Astrocyte of the cerebellum (primary cell): ENCODE measurements around the gene CAMTA1.

ENCODE experiments used
- DNase-seq: peaks from one replicate; pipeline ENCODE4 v3.0.0-alpha.2; 2011; ENCODE audit warnings: low read depth
- H3K4me3 ChIP-seq: 2 replicates; pipeline ENCODE4 v1.5.1; 2011; ENCODE audit warnings: mild to moderate bottlenecking, low read depth, low read length, moderate library complexity
- CTCF ChIP-seq: IDR thresholded peaks from 2 replicates; pipeline ENCODE4 v1.5.1; 2012; ENCODE audit warnings: low read length, low read depth, moderate library complexity, mild to moderate bottlenecking; ENCODE audit errors: missing control alignments
- in situ Hi-C: cut with HindIII; loops from 2 replicates; pipeline ENCODE4 v1.10.0; 2017; ENCODE audit warnings: low sequenced_read_pairs

The CAMTA1 gene

DNA sequence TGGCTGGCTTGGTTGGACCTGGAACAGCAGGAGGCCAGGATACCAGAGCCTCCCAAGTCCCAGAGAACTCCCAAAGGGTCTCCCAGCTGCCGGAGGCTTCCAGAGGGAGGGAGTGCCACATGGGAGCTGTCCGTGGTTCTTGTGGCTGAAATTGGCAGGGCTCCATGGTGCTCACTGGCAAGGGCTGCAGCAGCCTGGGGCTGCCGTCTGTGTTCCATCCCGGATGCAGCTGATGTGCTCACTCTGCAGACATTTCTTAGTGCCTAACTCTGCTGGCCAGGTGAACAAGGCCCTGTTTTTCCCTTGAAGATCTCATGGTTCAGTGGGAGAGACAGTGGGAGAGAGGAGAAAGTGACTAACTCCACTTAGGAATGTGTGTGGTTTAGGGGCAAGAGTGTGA lies 261.1 kb downstream of the CAMTA1 start:
- no peak for TF ChIP-seq CTCF
- peak; percentile 66 for DNase-seq
- in situ Hi-C loops, result no loop called here
- no peak overlapping the region for H3K4me3 ChIP-seq

DNA sequence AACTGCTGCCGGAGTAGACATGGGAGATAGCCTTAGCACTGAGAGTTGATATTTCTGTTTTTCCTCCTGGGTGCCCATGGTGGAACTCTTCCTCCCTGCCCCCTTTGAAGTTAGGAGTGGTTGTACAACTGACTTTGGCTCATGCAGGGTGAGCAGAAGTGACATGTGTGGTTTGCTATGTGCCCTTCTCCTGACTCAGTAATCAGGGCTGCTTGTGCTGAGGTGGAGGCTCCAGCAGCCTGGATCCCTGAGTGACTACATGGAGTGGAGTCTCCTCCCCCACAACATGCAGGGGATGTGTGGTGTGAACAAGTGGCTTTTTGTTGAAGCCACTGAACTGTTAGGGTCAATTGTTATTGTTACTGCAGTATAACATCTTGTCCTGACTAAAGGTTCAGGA lies 261.6 kb downstream of the CAMTA1 start:
- no peak for TF ChIP-seq CTCF
- DNase-seq, result no peak
- in situ Hi-C loops, result no loop called here
- H3K4me3 ChIP-seq, result no peak overlapping the region

DNA sequence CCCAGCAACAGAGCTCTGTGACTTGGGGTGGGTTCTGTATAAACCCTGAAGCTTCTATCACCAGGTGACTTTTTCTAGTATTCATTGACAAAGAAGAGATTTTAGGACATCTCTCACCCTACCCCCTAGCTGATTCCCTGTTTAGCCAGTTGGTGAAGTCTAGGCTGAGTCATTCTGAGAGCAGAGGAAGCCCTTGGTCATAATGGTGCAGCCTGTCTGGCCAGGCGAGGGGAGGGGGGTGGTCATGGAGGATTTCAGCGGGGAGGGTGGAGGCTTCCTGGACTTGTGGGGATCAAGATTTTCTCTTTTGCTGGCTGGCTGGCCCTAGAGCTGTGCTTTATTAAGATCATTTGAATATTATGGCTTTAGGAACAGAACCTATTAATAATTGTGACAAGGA lies 262.6 kb downstream of the CAMTA1 start:
- no peak for DNase-seq
- in situ Hi-C loops, result no loop called here
- H3K4me3 ChIP-seq, result no peak overlapping the region
- TF ChIP-seq CTCF, result no peak

GRCh38 chr1:7048395-7048794 lies 263.1 kb downstream of the CAMTA1 start:
- DNase-seq, result no peak
- H3K4me3 ChIP-seq, result no peak overlapping the region
- in situ Hi-C loops, result no loop called here
- TF ChIP-seq CTCF, result no peak

- DNase-seq, result no peak
- in situ Hi-C loops, result no loop called here
- H3K4me3 ChIP-seq, result no peak overlapping the region
- no peak for TF ChIP-seq CTCF
Observed at GRCh38 chr1:7049913-7050625, 264.8 kb downstream of the CAMTA1 start.

DNA sequence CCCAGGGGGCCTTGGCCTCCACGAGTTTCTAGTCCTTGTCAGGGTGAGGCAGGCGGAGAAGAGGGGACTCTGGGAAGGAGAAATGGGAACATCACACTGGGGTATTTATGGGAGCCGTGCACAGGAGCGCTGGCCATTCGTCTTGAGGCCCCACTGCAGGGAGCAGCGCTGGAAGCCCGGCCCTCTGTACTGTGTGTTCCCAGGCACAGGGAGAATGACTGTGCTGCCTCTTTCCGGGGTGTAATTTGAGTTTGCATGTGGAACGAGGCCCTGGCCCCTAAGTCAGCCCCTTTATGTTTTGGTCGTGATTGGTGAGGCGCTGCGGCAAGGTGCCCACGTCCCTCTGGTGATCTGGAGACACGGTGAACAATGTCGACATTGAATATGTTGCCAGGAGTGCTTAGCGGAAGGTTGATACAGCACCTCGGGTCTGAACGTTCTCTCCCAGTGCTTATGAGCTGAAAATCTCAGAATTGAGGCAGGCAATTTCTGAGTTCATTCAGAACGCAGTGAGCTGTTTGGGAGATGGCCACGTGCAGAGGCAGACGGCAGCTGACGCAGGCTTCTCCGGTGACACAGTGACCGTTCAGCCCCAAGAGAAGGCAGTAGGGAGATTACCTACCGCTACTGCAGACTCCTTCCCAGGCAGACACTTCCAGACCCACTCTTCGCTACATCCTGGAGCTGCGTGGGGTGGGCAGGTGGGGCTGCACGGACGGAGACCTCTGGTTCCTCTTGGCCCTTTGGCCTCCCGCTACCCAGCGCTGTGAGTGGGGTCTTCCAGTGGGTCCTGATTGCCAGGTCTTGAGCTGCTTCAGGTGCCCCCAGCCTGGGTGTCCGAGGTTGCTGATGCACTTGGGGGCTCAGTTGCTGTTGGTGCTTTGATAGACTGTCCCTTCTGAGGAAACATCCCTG lies 265.8 kb downstream of the CAMTA1 start:
- H3K4me3 ChIP-seq, result no peak overlapping the region
- no peak for DNase-seq
- in situ Hi-C loops, result no loop called here
- no peak for TF ChIP-seq CTCF
